K562 (cell line): Measurements from ENCODE around the gene SACS. TPM values are rescaled to one million over a fixed set of nuclear protein-coding genes. Genes with fewer than 3 reads are reported as not detected.

Experiments
- ATAC-seq: fragments of 200-7000 bp; cut with Tn5 transposase; 3 replicates; pipeline ENCODE4 v1.9.1; 2020; ENCODE audit warnings: moderate library complexity
- BruUV-seq: library from RNA; stranded (reverse); fragments of 400-500 nt; replicated peaks from 2 replicates; lab custom pipeline; 2021; lab: Mats Ljungman, UMichigan
- CTCF ChIA-PET: fragments of 300-600 bp; formaldehyde crosslinking; extraction: SDS; loops from one replicate; lab custom pipeline; 2021; ENCODE audit warnings: low intra/inter-chr PET ratio; lab: Yijun Ruan, JAX
- POLR2A ChIA-PET: fragments of 300-600, 350-650 bp; sonication (Branson Sonifier 250); formaldehyde crosslinking; extraction: SDS; loops from one replicate; lab custom pipeline; 2021; ENCODE audit warnings: antibody characterized with exemption, inconsistent platforms; lab: Yijun Ruan, JAX
- DNase-seq, 4 experiments: peaks; one replicate each; pipeline versions ENCODE4 v3.0.0 to v3.0.0-alpha.2; 2011 to 2018; ENCODE audit warnings: low spot score in 3 of 4, mixed read lengths in 3 of 4; ENCODE audit errors: extremely low read depth in 1 of 4
- FAIRE-seq: peaks from 2 replicates; lab custom pipeline; 2011; peaks lifted over from hg19 to GRCh38; lab: Jason Lieb, UNC
- H2AFZ ChIP-seq: 2 replicates; pipeline ENCODE4 v1.6.0; 2011; ENCODE audit warnings: low read depth, low read length, control low read depth, inconsistent platforms
- H3K27ac ChIP-seq: fragments of 200-600 bp; 3 replicates; pipeline ENCODE4 v1.8.0; 2011; ENCODE audit warnings: low read depth, mild to moderate bottlenecking, control low read depth, inconsistent platforms, low read length, moderate library complexity, mixed read lengths; ENCODE audit errors: extremely low read depth
- H3K27me3 ChIP-seq, 2 experiments: fragments of 300-600 bp in 1 of 2; 2 replicates in 1 of 2; 3 replicates in 1 of 2; pipeline versions ENCODE4 v1.6.0 to v1.8.0; 2011; ENCODE audit warnings: inconsistent platforms in 2 of 2, low read length in 2 of 2, mild to moderate bottlenecking in 1 of 2, mixed read lengths in 1 of 2, moderate library complexity in 1 of 2; ENCODE audit not compliant: control insufficient read depth in 2 of 2, insufficient read depth in 2 of 2
- H3K36me3 ChIP-seq: fragments of 300-600 bp; 3 replicates; pipeline ENCODE4 v1.8.0; 2011; ENCODE audit warnings: mild to moderate bottlenecking, low read length, inconsistent platforms; ENCODE audit not compliant: control insufficient read depth, insufficient read depth
- H3K4me1 ChIP-seq, 2 experiments: fragments of 200-600 bp in 1 of 2; replicated peaks in 1 of 2; 2 replicates in 1 of 2; 3 replicates in 1 of 2; pipeline versions ENCODE4 v1.5.1 to v1.8.0; 2011; ENCODE audit warnings: inconsistent platforms in 2 of 2, low read length in 2 of 2, mild to moderate bottlenecking in 1 of 2, mixed read lengths in 1 of 2, moderate library complexity in 1 of 2; ENCODE audit not compliant: control insufficient read depth in 2 of 2, insufficient read depth in 2 of 2
- H3K4me2 ChIP-seq: 2 replicates; pipeline ENCODE4 v1.6.1; 2011; ENCODE audit warnings: low read length, control low read depth, inconsistent platforms, mixed read lengths; ENCODE audit not compliant: insufficient read depth
- H3K4me3 ChIP-seq: fragments of 200-600 bp; sonication (generic), shearing (Covaris generic); 2 replicates; pipeline ENCODE4 v1.5.1; 2016; ENCODE audit warnings: control low read depth, inconsistent platforms
- H3K79me2 ChIP-seq: fragments of 200-600 bp; 3 replicates; pipeline ENCODE4 v1.8.0; 2011; ENCODE audit warnings: low read length, inconsistent platforms; ENCODE audit not compliant: control insufficient read depth, insufficient read depth
- H3K9ac ChIP-seq, 2 experiments: 2 replicates each; pipeline versions ENCODE4 v1.6.0 to v1.6.1; 2011; ENCODE audit warnings: low read depth in 2 of 2, low read length in 2 of 2, control low read depth in 1 of 2, inconsistent platforms in 1 of 2, mild to moderate bottlenecking in 1 of 2, mixed read lengths in 1 of 2; ENCODE audit not compliant: insufficient read depth in 1 of 2
- H3K9me1 ChIP-seq: one replicate; pipeline ENCODE4 v1.6.0; 2011; ENCODE audit warnings: inconsistent platforms, mild to moderate bottlenecking, low read length, moderate library complexity; ENCODE audit not compliant: control insufficient read depth, insufficient read depth
- H3K9me3 ChIP-seq: replicated peaks from 2 replicates; pipeline ENCODE4 v1.5.1; 2011; ENCODE audit warnings: low read depth, low read length, inconsistent platforms; ENCODE audit not compliant: control insufficient read depth, insufficient read depth
- H4K20me1 ChIP-seq: replicated peaks from 2 replicates; pipeline ENCODE4 v1.6.1; 2011; ENCODE audit warnings: low read length, inconsistent platforms, mixed read lengths; ENCODE audit not compliant: control insufficient read depth, insufficient read depth
- ATF3 ChIP-seq, 2 experiments: fragments of 450-650 bp in 1 of 2; sonication (generic) in 1 of 2; formaldehyde crosslinking in 1 of 2; IDR thresholded peaks in 1 of 2; conservative IDR thresholded peaks in 1 of 2; 2 replicates each; pipeline versions ENCODE4 v1.6.1 to v1.8.1; 2016 to 2023; ENCODE audit warnings: mild to moderate bottlenecking in 2 of 2, moderate library complexity in 2 of 2, inconsistent platforms in 1 of 2, missing genetic modification reagents in 1 of 2
- CTCFL ChIP-seq: IDR thresholded peaks from 2 replicates; pipeline ENCODE4 v1.6.1; 2011; ENCODE audit warnings: borderline replicate concordance, low read depth, mild to moderate bottlenecking, moderate library complexity, low read length; ENCODE audit not compliant: insufficient read depth, poor library complexity, severe bottlenecking
- ERF ChIP-seq: fragments of 450-650 bp; formaldehyde crosslinking; IDR thresholded peaks from 2 replicates; pipeline ENCODE4 v1.4.0; 2020; ENCODE audit warnings: mild to moderate bottlenecking, mixed read lengths
- GTF3C2 ChIP-seq: IDR thresholded peaks from 3 replicates; pipeline ENCODE4 v1.6.1; 2011; ENCODE audit warnings: borderline replicate concordance, mild to moderate bottlenecking, moderate library complexity; ENCODE audit not compliant: insufficient read length; ENCODE audit errors: extremely low read depth
- NONO ChIP-seq, 2 experiments: fragments of 200-400 bp in 1 of 2; fragments of 450-650 bp in 1 of 2; formaldehyde crosslinking in 1 of 2; IDR thresholded peaks; 2 replicates each; pipeline ENCODE4 v1.6.1; 2017; ENCODE audit warnings: low read depth in 2 of 2, mild to moderate bottlenecking in 2 of 2, moderate library complexity in 2 of 2, low read length in 1 of 2
- PREB ChIP-seq: sonication (generic); formaldehyde crosslinking; IDR thresholded peaks from 2 replicates; pipeline ENCODE4 v1.8.1; 2023; ENCODE audit warnings: mild to moderate bottlenecking, missing genetic modification reagents
- PTBP1 ChIP-seq: fragments of 200-400 bp; formaldehyde crosslinking; IDR thresholded peaks from 2 replicates; pipeline ENCODE4 v1.6.1; 2017; ENCODE audit warnings: low read depth, low read length
- RAD21 ChIP-seq, 2 experiments: fragments of 250-450 bp in 1 of 2; fragments of 450-650 bp in 1 of 2; sonication (Bioruptor Pico) in 1 of 2; formaldehyde crosslinking in 1 of 2; IDR thresholded peaks in 1 of 2; conservative IDR thresholded peaks in 1 of 2; 2 replicates each; pipeline versions ENCODE4 v1.4.0 to v1.8.0; 2020 to 2022; ENCODE audit warnings: mild to moderate bottlenecking in 2 of 2, moderate library complexity in 1 of 2
- SMAD1 ChIP-seq: fragments of 150-350 bp; IDR thresholded peaks from 2 replicates; pipeline ENCODE4 v1.6.1; 2014; ENCODE audit warnings: low read length, low read depth; ENCODE audit not compliant: partially characterized antibody
- SRSF9 ChIP-seq: fragments of 200-400 bp; formaldehyde crosslinking; IDR thresholded peaks from 2 replicates; pipeline ENCODE4 v1.6.1; 2017; ENCODE audit warnings: low read depth, low read length, borderline replicate concordance
- ZNF184 ChIP-seq: sonication (generic); formaldehyde crosslinking; IDR thresholded peaks from 2 replicates; pipeline ENCODE4 v1.5.0; 2020; ENCODE audit warnings: missing genetic modification reagents
- ZNF561 ChIP-seq: fragments of 450-650 bp; formaldehyde crosslinking; conservative IDR thresholded peaks from 2 replicates; pipeline ENCODE4 v1.4.0; 2020; ENCODE audit warnings: mild to moderate bottlenecking, moderate library complexity
- WGBS: fragments of 100-300 bp; shearing (Covaris generic); methylation state at CpG from one replicate; pipeline ENCODE4 v1.1.6; 2016; ENCODE audit warnings: low coverage, mixed read lengths; ENCODE audit not compliant: insufficient coverage; ENCODE audit errors: missing lambda C conversion rate; 5-methylcytosine and 5-hydroxymethylcytosine counted together
- in situ Hi-C: fragments of 300-500 bp; cut with MboI; formaldehyde crosslinking; loops from 4 replicates; pipeline ENCODE4 v1.15.0; 2018; ENCODE audit warnings: inconsistent platforms, mixed read lengths
- intact Hi-C: fragments of 100-400 bp; cut with micrococcal nuclease; formaldehyde crosslinking; loops from 2 replicates; pipeline ENCODE4 v1.14.2; 2022
- polyA plus RNA-seq, 8 experiments: library from polyadenylated mRNA; depleted of rRNA in 4 of 8; stranded (reverse) in 5 of 8; unstranded in 3 of 8; fragments of >200 nt; fragmentation: Nextera tagmentation in 2 of 8; fragmentation: Illumina TruSeq in 1 of 8; extraction: Ambion mirVana in 2 of 8; extraction: Trizol in 1 of 8; gene quantifications; 2 replicates each; pipeline versions ENCODE4 v1.2.1 to v1.2.3, GENCODE V29; 2011 to 2014; ENCODE audit warnings: inconsistent platforms in 1 of 8, missing spikeins in 1 of 8
- total RNA-seq, 7 experiments: library from RNA; depleted of rRNA in 6 of 7; stranded (reverse); fragments of >200 nt in 6 of 7; fragmentation: Illumina TruSeq in 2 of 7; extraction: Trizol in 2 of 7; gene quantifications; 2 replicates each; pipeline versions ENCODE4 v1.2.1 to v1.2.3, GENCODE V29; 2011 to 2021; ENCODE audit warnings: low replicate concordance in 1 of 7

The SACS gene
- total and polyA plus RNA-seq, 9 of the 15 experiments (the other 6 are each of a cell fraction or from before 2014, with no cell fraction given): 4.7 to 28.2 (median 18.9) TPM

- intact Hi-C loops: no loop called here
- H3K27ac ChIP-seq: no peak overlapping the region
- DNase-seq (no peak), ATAC-seq (no peak), FAIRE-seq (no peak)
- no peak overlapping the region for H2AFZ ChIP-seq
- peaks cover 48% of the 10 kb centered on the region; the same call in 2 of the 3 replicates for H3K36me3 ChIP-seq
- no peaks in the 10 kb centered on the region for H3K9me3 ChIP-seq
- no peaks in the 10 kb centered on the region for H3K27me3 ChIP-seq
- in situ Hi-C loops: no loop called here
- no peaks in the 10 kb centered on the region for H3K79me2 ChIP-seq
- H3K9ac ChIP-seq: no peak overlapping the region
- ChIA-PET CTCF (no interaction called here), POLR2A (no interaction called here)
- H4K20me1 ChIP-seq: no peaks in the 10 kb centered on the region
- no peaks in the 10 kb centered on the region for H3K9me1 ChIP-seq
- BruUV-seq: no TSS peak
- no peak overlapping the region for H3K4me3 ChIP-seq
- no peaks in the 10 kb centered on the region for H3K4me1 ChIP-seq
- no peak overlapping the region for H3K4me2 ChIP-seq
- WGBS: 94% methylated on average over 3 of the region's 4 CpGs
- TF ChIP-seq RAD21 (CRISPR knock-in tag; conservative IDR thresholded peaks at IDR 0.05 in 1 of 2, IDR thresholded peaks at IDR 0.05 in 1 of 2) (no peak), ATF3 (IDR thresholded peaks at IDR 0.05) (no peak), ATF3 (CRISPR knock-in tag; conservative IDR thresholded peaks at IDR 0.05) (no peak), SMAD1 (no peak), GTF3C2 (no peak), NONO (IDR thresholded peaks at IDR 0.05; ENCODE audit: low read depth in 2 of 2, low read length in 1 of 2) (no peak), CTCFL (no peak), ERF (CRISPR knock-in tag) (no peak), SRSF9 (no peak), PTBP1 (no peak), ZNF561 (CRISPR knock-in tag) (no peak), ZNF184 (CRISPR knock-in tag) (no peak), PREB (CRISPR knock-in tag) (no peak)
These were observed 85.0 kb downstream of the SACS start for GRCh38 chr13:23348262-23349127.
